HepG2 (cell line): ENCODE data around the gene NR2F6. TPM values are rescaled to one million over a fixed set of nuclear protein-coding genes. Genes with fewer than 3 reads are reported as not detected.
A peak's percentile ranks its signal among the peaks of the same experiment; 100 is the strongest.

Source experiments
- ATAD3A ChIP-seq: sonication (generic); formaldehyde crosslinking; IDR thresholded peaks from 2 replicates; pipeline ENCODE4 v1.4.0; 2020; ENCODE audit warnings: missing genetic modification reagents
- MBD4 ChIP-seq: IDR thresholded peaks from 2 replicates; pipeline ENCODE4 v1.6.1; 2012; ENCODE audit warnings: low read length, inconsistent platforms, borderline replicate concordance
- NFE2L2 ChIP-seq: fragments of 150-350 bp; IDR thresholded peaks from 2 replicates; pipeline ENCODE4 v1.6.1; 2014; ENCODE audit warnings: low read length
- PRDM10 ChIP-seq: sonication (generic); formaldehyde crosslinking; IDR thresholded peaks from 2 replicates; pipeline ENCODE4 v1.4.0; 2020; ENCODE audit warnings: low read depth, missing genetic modification reagents
- ZHX1 ChIP-seq: sonication (generic); formaldehyde crosslinking; IDR thresholded peaks from 2 replicates; pipeline ENCODE4 v1.8.1; 2022; ENCODE audit warnings: low read depth, mild to moderate bottlenecking, missing genetic modification reagents
- ZNF280D ChIP-seq: sonication (generic); formaldehyde crosslinking; IDR thresholded peaks from 2 replicates; pipeline ENCODE4 v1.5.1; 2020; ENCODE audit warnings: mild to moderate bottlenecking, missing genetic modification reagents
- ZNF550 ChIP-seq: sonication (generic); formaldehyde crosslinking; IDR thresholded peaks from 2 replicates; pipeline ENCODE4 v1.4.0; 2020; ENCODE audit warnings: mild to moderate bottlenecking, missing genetic modification reagents, borderline replicate concordance
- polyA plus RNA-seq, 8 experiments: library from polyadenylated mRNA; depleted of rRNA in 3 of 8; stranded (reverse) in 7 of 8; unstranded in 1 of 8; fragments of >200 nt; fragmentation: Illumina TruSeq in 4 of 8; extraction: Trizol in 4 of 8; gene quantifications; 2 replicates each; pipeline versions ENCODE4 v1.2.1 to v1.2.3, GENCODE V29; 2011 to 2016; ENCODE audit warnings: low read depth in 4 of 8, missing spikeins in 1 of 8, mixed read lengths in 1 of 8; ENCODE audit not compliant: insufficient read depth in 1 of 8
- total RNA-seq, 5 experiments: library from RNA; depleted of rRNA; stranded (reverse); fragments of >200 nt; fragmentation: Illumina TruSeq; extraction: Trizol; gene quantifications; 2 replicates each; pipeline ENCODE4 v1.2.3, GENCODE V29; 2016; ENCODE audit warnings: low read depth in 1 of 5

The NR2F6 gene
- total and polyA plus RNA-seq, 2 of the 13 experiments (the other 11 are each of a cell fraction or from before 2014, with no cell fraction given) = 30.9 to 72.4 TPM

GRCh38 chr19:17235300-17235970 lies 10.3 kb downstream of the NR2F6 start (continued):
- TF ChIP-seq PRDM10 (CRISPR knock-in tag) (no peak), ATAD3A (no peak), MBD4 (no peak), ZHX1 (CRISPR knock-in tag) (0 out of 2 replicates have a peak, but pooled peaks have one; percentile 21), NFE2L2 (no peak), ZNF550 (CRISPR knock-in tag) (no peak), ZNF280D (no peak)
